CD4-positive, alpha-beta T cell treated with Interleukin-21 for 1 hour (primary cell): ENCODE data around the gene TLE1.
"Not testable (repeated sequence)": the region's sequence is repeated elsewhere in the genome, so short reads cannot be mapped to it uniquely, and the experiment has no call there.

Experiments used
- DNase-seq: peaks from one replicate; pipeline ENCODE4 v3.0.0-alpha.2; 2020

Gene TLE1

GRCh38 chr9:81621785-81622259, 67.5 kb downstream of the TLE1 start:
- DNase-seq: no peak

DNA sequence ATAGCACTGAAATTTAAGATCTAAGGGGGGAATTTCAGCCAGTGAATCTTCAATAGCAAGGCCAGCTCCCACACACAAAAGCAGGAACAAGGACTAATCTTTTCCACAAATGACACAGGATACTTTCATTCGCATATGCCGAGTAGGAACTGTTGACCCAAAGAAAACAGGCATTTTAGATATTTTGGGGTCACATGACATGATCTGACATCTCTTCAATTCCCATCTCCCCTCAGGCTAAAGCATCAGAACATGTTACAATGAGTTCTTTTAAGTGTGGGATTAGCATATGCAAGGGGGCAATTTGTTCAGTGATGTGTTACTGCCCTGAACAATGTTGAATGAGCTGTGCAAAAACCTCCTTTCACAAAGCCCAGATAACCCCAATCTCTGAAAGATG, 68.2 kb downstream of the TLE1 start:
- no peak for DNase-seq

GRCh38 chr9:81620002-81620390, 69.4 kb downstream of the TLE1 start:
- DNase-seq: no peak

DNA sequence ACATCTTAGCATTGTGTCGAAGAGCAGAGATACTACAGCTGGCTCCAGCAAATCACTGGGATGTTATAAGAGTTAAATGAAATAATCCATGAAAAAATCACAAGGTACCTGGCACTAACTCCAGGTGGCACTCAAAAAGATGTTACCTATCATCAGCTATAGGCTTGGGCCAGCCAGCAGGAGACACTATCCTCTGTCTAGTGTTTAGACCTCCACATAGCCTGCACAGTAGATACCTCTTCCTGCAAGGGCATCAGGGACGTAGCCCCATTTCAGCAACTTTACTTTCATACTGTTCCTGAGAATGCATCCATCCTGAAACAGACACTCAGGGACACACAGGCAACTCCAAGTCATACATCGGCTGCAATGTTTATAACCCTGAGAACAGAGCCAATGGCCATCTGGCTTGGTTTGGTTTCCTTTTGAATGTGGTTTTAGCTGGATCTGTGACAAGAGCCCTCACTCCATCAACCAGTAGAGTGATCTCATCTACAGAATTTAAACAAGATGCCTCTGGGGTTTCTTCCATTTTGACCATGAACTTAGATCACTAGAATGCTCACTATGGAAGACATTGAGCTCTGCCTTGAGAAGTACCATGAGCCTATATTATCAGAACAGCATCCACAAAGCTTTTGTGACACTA, 69.9 kb downstream of the TLE1 start:
- no peak for DNase-seq

DNA sequence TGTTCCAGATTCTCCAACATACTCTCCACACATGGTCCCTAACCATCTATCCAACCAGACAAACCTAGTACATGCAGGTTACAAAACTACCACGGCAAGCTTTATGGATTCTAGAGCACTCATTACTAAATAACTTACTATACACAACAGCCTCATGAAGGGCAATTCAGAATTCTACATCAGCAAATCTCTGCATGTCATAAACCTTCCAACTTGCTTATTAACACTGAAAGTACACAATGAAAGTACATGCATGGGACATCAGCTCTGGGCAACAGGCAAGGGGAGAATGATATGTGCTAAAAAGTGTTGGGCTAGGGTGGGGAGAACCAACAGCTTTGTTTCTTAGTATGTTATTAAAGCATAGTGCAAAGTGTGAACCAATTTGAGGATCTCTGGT, 70.4 kb downstream of the TLE1 start:
- no peak for DNase-seq

DNA sequence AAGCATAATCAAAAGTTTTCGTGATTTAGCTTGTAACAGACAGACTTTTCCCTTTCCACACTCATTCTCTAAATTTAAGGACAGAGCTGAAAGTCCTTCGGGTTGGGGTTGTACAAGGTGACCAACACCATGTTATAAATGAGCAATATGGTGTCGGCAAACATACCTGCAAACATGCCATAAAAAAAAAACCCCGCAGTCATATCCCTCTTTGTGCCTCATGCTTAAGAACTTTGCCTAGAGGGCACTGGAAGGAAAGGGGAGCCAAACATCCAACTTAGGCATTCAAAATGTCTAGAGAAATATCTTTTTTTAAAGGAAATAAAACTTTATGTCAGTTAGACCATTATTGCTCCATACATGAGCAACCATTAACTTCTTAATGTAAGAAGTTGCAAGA, 73.2 kb downstream of the TLE1 start:
- no peak for DNase-seq

DNA sequence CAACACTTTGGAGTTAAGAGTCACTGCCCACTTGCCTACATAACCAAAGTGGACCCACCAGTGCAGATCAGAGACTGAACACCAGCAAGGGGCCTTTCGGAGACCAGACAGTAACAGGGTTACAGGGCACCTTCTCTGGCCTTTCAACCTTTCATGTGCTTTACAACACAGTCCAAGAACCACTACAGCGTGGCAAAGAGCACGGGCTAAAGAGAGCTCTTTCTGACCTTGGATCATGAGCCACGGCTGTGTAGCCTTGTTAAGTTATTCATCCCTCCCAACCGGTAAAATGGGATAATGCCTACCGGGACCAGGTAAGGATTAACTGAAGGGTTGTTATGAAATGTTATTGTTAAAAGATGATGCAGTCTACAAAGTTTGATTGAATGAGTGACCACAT, 75.0 kb downstream of the TLE1 start:
- DNase-seq: no peak

DNA sequence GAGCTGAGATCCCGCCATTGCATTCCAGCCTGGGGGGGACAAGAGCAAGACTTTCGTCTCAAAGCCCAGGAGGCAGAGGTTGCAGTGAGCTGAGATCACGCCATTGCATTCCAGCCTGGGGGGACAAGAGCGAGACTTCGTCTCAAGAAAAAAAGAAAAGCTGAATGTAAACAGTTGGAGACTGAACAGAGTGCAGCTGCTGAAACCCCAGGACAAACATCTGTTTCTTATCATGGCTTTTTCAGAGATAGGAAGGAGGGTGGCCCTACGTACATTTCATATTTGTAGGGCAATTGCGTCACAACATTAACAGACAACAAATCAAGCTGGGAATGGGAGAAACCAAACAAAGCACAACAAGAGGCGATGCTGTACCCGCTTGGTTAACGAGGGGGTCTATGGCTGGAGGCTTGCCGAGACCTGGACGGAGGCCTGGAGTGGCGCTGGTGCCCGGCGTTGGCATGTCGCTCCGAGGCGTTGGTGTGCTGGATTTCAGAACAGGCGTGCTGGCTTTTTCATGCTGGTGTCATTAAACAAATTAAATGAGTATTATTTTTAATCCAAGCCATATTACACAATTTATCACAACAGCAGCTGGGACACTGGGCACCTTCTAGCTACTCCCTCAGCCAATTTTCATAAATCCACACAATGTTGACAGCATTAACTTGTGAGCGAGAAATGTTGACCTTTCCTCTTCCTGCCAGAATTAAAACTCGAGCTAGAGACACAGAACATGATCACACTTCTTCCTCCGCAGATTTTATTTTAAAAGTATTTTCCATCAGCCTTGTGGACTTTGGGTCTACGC, 76.1 kb downstream of the TLE1 start:
- DNase-seq: no peak

DNA sequence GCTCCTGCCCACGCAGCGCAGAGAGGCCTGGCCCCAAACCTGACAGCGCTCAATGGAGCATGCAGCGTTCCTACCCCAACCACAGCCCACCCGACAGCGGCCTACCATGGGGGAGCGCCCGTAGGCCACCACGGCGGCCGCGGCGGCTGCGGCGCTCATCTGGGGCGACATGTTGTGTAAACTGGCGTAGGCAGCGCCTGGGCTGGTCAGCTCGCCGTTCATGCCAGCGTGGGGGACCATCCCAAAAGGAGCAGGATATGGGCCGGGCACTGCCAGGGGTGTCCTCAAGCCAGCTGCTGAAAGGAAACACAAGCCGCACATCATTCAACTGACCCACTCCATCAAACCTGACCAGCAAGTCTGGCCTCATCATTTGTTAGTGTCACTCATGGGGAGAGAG, 77.7 kb downstream of the TLE1 start:
- no peak for DNase-seq

GRCh38 chr9:81610740-81611107, 78.6 kb downstream of the TLE1 start:
- no peak for DNase-seq

DNA sequence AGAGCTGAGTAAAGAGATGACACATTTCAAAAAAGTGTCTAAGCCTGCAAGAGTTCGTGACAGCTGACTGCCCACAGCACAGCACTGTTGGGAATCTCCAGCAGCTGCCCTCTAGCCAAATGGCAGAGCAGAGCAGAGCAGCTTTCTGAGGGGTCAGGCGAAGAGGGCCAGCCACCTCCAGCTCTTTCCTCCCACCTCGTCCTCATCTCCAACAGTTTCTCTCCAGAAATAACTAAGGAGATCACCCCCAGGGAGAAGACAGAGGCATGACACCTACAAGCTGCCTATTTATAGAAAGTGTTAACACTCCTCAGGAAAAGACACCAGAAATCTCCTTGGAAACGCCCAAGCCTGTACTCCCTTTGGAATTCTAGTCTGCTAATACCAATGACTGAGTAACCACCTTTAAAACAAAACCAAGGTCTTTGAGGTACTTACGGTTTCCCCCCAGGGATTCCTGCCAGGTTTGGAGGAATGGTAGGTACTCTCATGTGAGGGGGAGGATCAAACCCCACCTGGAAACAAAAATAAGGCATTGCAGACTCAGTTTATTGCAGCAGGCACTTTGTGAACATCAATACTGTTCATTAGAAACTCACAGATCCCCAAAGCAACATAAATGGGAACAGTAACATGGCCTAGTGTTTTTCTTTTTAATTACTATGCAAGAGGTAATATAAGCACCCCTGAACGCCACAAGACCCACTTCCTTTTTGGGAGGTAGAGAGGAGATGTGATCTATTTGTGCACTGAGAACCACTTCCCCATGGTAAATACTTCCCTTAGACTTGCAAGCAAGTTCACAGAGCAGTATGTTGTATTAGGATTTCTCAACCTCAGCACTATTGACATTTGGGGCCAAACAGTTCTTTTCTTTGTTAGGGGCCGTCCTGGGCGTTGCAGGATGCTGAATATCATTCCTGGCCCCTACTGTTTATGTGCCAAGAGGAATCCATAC, 79.3 kb downstream of the TLE1 start:
- DNase-seq: no peak

- no peak for DNase-seq
Observed at GRCh38 chr9:81608289-81608657, 81.1 kb downstream of the TLE1 start.

- DNase-seq: no peak
Observed at GRCh38 chr9:81607593-81608288, 81.6 kb downstream of the TLE1 start.

- DNase-seq: not testable (repeated sequence)
Observed at GRCh38 chr9:81606261-81606660, 83.1 kb downstream of the TLE1 start.

DNA sequence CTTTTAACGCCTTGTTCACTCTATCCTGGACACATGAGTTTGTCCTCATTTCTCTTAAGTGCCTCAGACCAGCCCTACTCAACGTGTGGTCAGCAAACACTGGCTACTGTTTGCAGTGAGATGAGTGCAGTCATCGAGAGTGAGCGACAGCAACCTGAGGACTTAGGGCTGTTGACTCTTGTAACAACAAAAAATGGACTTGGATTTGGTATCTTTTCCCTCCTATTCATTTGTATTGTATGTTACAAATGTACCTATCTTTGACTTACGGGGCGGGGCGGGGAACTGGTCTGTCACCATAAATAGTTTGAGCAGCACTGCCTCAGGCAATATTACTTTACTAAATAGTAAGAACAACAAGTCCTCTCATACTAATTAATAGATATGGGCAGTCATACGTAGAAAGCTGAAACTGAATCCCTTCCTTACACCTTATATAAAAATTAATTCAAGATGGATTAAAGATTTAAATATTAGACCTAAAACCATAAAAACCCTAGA, 84.1 kb downstream of the TLE1 start:
- no peak for DNase-seq

DNA sequence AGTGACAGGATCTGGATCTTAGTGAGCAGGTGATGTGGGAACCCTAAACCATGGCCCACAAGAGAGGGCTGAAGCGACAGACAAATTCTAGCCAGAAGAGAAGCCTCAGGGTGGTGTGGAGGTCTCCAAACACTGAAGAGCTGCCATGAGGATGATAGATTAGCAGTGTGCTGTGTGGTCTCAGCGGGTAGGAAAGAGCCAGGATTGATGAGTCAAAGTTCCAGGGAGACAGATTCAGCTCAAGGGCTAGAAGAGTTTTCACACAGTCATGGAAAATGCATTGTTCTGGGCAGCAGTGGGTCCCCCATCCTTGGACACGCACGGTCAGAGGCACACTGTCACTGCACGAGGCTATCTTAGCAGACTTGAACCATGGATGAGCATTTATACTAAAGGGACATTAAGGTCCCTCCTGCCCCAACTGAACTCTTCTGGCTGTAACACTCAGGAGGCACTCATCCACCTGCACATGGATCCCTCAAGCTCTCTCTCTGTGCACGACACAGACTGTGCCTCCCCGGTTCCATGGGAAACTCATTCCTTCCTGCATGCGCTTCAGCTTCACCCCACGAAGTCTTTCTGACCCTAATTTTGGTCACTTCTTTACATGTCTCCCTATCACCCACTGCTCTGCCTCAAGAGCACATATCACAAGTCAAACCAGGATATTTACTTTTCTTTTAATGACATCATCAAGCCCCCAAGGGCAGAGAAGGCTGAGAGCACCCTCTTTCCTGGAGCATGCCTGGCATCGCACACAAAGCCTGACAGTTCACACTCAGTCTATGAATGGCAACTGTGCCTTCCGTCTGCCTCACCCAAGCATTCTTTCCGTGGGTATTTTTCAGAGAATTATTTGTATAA, 84.8 kb downstream of the TLE1 start:
- no peak for DNase-seq

- no peak for DNase-seq
Observed at GRCh38 chr9:81602887-81603680, 86.3 kb downstream of the TLE1 start.

- no peak for DNase-seq
Observed at GRCh38 chr9:81601639-81602623, 87.4 kb downstream of the TLE1 start.

DNA sequence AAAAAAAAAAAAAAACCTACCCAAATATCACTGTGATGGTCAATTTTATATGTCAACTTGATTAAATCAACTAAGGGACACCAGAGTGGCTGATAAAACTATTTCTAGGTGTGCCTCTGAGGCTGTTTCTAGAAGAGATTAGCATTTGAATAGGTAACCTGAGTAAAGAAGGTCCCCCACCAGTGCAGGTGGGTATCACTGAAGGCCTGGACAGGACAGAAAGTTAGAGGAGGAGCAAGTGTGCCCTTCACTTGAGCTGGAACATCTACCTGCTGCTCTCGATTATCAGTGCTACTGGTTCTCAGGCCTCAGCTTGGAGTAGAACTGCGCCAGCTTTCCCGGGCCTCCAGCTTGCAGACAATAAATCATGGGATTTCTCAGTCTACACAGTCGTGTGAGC, 88.7 kb downstream of the TLE1 start:
- DNase-seq: no peak

DNA sequence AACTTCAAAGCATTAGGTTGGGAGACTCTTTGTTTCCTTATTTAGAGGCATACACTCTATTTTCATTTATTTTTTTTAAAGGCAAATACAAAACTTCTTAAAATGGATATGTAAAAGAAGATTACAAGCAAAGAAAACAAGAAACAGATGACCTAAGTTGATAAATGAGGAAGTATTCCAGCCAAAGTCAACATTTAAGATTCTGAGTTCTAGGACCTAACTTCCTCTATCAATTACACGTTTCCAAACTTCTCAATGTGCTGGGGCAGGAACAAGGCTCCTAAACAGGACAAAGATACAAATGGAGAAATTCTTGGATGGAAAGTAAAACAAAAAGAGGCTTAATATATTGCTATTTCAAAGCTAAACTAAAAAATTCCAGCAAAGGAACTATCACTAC, 89.5 kb downstream of the TLE1 start:
- DNase-seq: no peak
